Kidney (tissue), 14 donors: ENCODE measurements around the gene WIF1. TPM values are rescaled to one million over a fixed set of nuclear protein-coding genes. Genes with fewer than 3 reads are reported as not detected.

Experiments
- DNase-seq, 5 donors: peaks; one replicate each; pipeline ENCODE4 v3.0.0-alpha.2; 2013 to 2020
- FAIRE-seq: peaks from 2 replicates; lab custom pipeline; 2012; peaks lifted over from hg19 to GRCh38; lab: Jason Lieb, UNC
- H3K27ac ChIP-seq, 2 donors: one replicate each; pipeline ENCODE4 v1.7.0; 2013; ENCODE audit warnings: low read depth in 2 of 2, low read length in 2 of 2, inconsistent platforms in 1 of 2
- H3K27me3 ChIP-seq: one replicate; pipeline ENCODE4 v1.7.1; 2013; ENCODE audit warnings: low read length, inconsistent platforms; ENCODE audit not compliant: control insufficient read depth, insufficient read depth
- H3K36me3 ChIP-seq, 3 donors: one replicate each; pipeline versions ENCODE4 v1.7.0 to v1.7.1; 2013; ENCODE audit warnings: low read length in 3 of 3, control low read depth in 1 of 3, inconsistent platforms in 1 of 3; ENCODE audit not compliant: insufficient read depth in 3 of 3, control insufficient read depth in 2 of 3
- H3K4me1 ChIP-seq, 3 donors: one replicate each; pipeline versions ENCODE4 v1.7.0 to v1.7.1; 2013; ENCODE audit warnings: low read length in 3 of 3, inconsistent platforms in 1 of 3, low read depth in 1 of 3; ENCODE audit not compliant: control insufficient read depth in 2 of 3, insufficient read depth in 2 of 3
- H3K4me3 ChIP-seq, 3 donors: one replicate each; pipeline versions ENCODE4 v1.7.0 to v1.8.1; 2013; ENCODE audit warnings: low read length in 3 of 3, control low read depth in 1 of 3, inconsistent platforms in 1 of 3
- H3K9ac ChIP-seq, 3 donors: one replicate each; pipeline versions ENCODE4 v1.7.0 to v1.7.1; 2013; ENCODE audit warnings: low read length in 3 of 3, control low read depth in 1 of 3, inconsistent platforms in 1 of 3
- H3K9me3 ChIP-seq, 3 donors: one replicate each; pipeline versions ENCODE4 v1.7.0 to v1.7.1; 2013; ENCODE audit warnings: low read length in 3 of 3, control low read depth in 1 of 3, inconsistent platforms in 1 of 3; ENCODE audit not compliant: control insufficient read depth in 2 of 3, insufficient read depth in 1 of 3
- CTCF ChIP-seq: IDR thresholded peaks from 3 replicates; pipeline ENCODE4 v1.5.1; 2012; ENCODE audit warnings: mild to moderate bottlenecking, moderate library complexity, borderline replicate concordance; ENCODE audit not compliant: insufficient read depth; ENCODE audit errors: extremely low read depth
- intact Hi-C: fragments of 100-400 bp; cut with DNase I; formaldehyde crosslinking; loops from one replicate; pipeline ENCODE4 v1.11.1; 2022
- polyA plus RNA-seq: library from polyadenylated mRNA; stranded (reverse); fragments of 350-450 nt; fragmentation: Illumina TruSeq; extraction: RNeasy Lipid Tissue Mini Kit (QIAGEN cat#74804); gene quantifications from one replicate; pipeline ENCODE4 v1.2.3, GENCODE V29; 2014; ENCODE audit warnings: low read depth, low replicate concordance; ENCODE audit not compliant: insufficient read depth
- total RNA-seq: library from RNA; stranded (reverse); fragmentation: NEBNext Ultra II Directional; extraction: Animal tissue kit (Norgen Biotek cat#: 25700); gene quantifications from one replicate; pipeline ENCODE4 v1.2.1, GENCODE V29; 2021
- donor health status: control.
- donor health status: control.
- donor health status: control.
- donor health status: control.
- donor health status: control.
- donor health status: DM: yes; HTN: yes; CAD: no.
- donor health status: Normal renal cell carcinoma (clear cell type).

WIF1 gene
- total and polyA plus RNA-seq, 2 donors from 2014 or later, result not detected

GRCh38 chr12:65083581-65083980, 37.5 kb downstream of the WIF1 start:
- Histone ChIP-seq H3K36me3 (no peaks in the 10 kb centered on the region), H3K4me1 (no peaks in the 10 kb centered on the region), H3K9ac (no peak overlapping the region), H3K9me3 (no peaks in the 10 kb centered on the region), H3K27ac (no peak overlapping the region), H3K4me3 (no peak overlapping the region), H3K27me3 (no peaks in the 10 kb centered on the region)
- intact Hi-C loops, result no loop called here
- FAIRE-seq (no peak), DNase-seq (no peak)
- no peak for TF ChIP-seq CTCF

GRCh38 chr12:65082406-65082805, 38.7 kb downstream of the WIF1 start:
- no peak overlapping the region for H3K27ac ChIP-seq
- DNase-seq (no peak), FAIRE-seq (no peak)
- H3K4me3 ChIP-seq, result no peak overlapping the region
- no peak overlapping the region for H3K9ac ChIP-seq
- H3K36me3 ChIP-seq, result no peaks in the 10 kb centered on the region
- intact Hi-C loops, result no loop called here
- no peaks in the 10 kb centered on the region for H3K27me3 ChIP-seq
- TF ChIP-seq CTCF, result no peak
- no peaks in the 10 kb centered on the region for H3K9me3 ChIP-seq
- H3K4me1 ChIP-seq, result no peaks in the 10 kb centered on the region

GRCh38 chr12:65081496-65081895, 39.6 kb downstream of the WIF1 start:
- Histone ChIP-seq H3K36me3 (no peaks in the 10 kb centered on the region), H3K27me3 (no peaks in the 10 kb centered on the region), H3K4me1 (no peaks in the 10 kb centered on the region), H3K9me3 (no peaks in the 10 kb centered on the region), H3K9ac (no peak overlapping the region), H3K4me3 (no peak overlapping the region), H3K27ac (no peak overlapping the region)
- DNase-seq (no peak), FAIRE-seq (no peak)
- TF ChIP-seq CTCF, result no peak
- intact Hi-C loops, result no loop called here

- Histone ChIP-seq H3K4me3 (peak overlapping the region in 1 of 3 donors; percentile 51), H3K9me3 (no peaks in the 10 kb centered on the region), H3K4me1 (no peaks in the 10 kb centered on the region), H3K27ac (no peak overlapping the region), H3K9ac (no peak overlapping the region), H3K27me3 (no peaks in the 10 kb centered on the region), H3K36me3 (no peaks in the 10 kb centered on the region)
- FAIRE-seq, result no peak
- no peak for TF ChIP-seq CTCF
- peak in 2 of 5 donors; percentile 41 to 51 for DNase-seq
- intact Hi-C loops, result no loop called here
Observed at GRCh38 chr12:65074932-65075331, 46.2 kb downstream of the WIF1 start.
